Measurements from ENCODE around the gene CCDC169.

- TF ChIP-seq, protein P1, sequence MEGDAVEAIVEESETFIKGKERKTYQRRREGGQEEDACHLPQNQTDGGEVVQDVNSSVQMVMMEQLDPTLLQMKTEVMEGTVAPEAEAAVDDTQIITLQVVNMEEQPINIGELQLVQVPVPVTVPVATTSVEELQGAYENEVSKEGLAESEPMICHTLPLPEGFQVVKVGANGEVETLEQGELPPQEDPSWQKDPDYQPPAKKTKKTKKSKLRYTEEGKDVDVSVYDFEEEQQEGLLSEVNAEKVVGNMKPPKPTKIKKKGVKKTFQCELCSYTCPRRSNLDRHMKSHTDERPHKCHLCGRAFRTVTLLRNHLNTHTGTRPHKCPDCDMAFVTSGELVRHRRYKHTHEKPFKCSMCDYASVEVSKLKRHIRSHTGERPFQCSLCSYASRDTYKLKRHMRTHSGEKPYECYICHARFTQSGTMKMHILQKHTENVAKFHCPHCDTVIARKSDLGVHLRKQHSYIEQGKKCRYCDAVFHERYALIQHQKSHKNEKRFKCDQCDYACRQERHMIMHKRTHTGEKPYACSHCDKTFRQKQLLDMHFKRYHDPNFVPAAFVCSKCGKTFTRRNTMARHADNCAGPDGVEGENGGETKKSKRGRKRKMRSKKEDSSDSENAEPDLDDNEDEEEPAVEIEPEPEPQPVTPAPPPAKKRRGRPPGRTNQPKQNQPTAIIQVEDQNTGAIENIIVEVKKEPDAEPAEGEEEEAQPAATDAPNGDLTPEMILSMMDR (conservative IDR thresholded peaks at IDR 0.05), result no peak
- TF ChIP-seq EZH2 (IDR thresholded peaks at IDR 0.05; ENCODE audit: low read depth), result no peak
Measured at GRCh38 chr13:36337938-36338641, 40.5 kb upstream of the CCDC169 start.

Data from PC-9 (cell line).